HG03460 (cell line): ENCODE results near the gene ABHD2.
"Not testable (repeated sequence)": the region's sequence is repeated elsewhere in the genome, so short reads cannot be mapped to it uniquely, and the experiment has no call there.

Experiments used
- ATAC-seq: cut with Tn5 transposase; IDR thresholded peaks from one replicate; pipeline ENCODE4 v1.9.1; 2021; ENCODE audit not compliant: unreplicated experiment

ABHD2 gene

DNA sequence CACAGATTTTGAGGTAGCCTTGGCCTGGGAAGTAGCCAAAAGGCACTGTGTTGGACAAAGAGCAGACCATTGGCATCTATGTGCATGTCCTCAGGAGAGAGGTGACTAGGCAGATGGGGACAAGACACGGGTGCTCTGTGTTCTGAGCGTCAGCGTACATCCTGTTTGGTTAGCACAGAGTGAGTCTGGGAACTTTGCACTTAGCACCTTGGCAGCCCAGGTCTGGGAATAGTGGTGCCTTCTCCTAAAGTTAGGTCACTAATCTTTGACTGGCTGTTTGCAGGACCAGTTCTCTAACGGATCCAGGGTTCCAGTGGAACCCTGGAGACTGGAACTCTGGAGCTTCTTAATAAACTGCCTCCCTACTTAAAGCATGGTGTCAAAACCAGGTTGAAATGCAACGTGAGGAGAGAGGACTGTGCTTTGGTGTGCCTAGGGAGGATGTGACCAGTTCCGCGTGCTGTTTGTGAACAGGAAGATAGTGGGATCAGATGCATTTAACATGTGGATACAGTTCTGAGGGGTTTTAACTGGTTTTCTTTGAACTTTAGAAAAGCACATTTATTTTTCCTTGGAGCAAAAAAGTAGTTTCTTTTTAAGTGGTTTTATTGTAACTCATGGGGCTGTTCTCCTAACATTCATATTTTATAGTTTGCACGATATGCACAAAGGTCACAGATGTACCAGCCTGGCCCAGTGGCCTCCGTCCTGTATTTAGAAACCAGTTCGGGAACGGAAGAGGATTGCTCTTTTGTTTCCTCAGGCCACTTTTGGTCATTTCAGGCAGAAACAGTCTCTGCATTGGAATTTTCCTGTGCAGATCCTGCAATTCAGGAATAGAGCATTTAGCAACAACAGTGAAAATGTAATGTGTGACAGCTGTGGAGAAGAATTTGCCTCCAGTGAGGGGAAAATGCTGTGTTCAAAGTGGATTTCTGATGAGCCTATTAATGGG lies 48.8 kb downstream of the ABHD2 start:
- no peak for ATAC-seq

- no peak for ATAC-seq
Observed at GRCh38 chr15:89137926-89138325, 49.7 kb downstream of the ABHD2 start.

GRCh38 chr15:89138999-89139612 lies 50.9 kb downstream of the ABHD2 start:
- ATAC-seq = no peak

GRCh38 chr15:89139613-89140499 lies 51.6 kb downstream of the ABHD2 start:
- no peak for ATAC-seq

DNA sequence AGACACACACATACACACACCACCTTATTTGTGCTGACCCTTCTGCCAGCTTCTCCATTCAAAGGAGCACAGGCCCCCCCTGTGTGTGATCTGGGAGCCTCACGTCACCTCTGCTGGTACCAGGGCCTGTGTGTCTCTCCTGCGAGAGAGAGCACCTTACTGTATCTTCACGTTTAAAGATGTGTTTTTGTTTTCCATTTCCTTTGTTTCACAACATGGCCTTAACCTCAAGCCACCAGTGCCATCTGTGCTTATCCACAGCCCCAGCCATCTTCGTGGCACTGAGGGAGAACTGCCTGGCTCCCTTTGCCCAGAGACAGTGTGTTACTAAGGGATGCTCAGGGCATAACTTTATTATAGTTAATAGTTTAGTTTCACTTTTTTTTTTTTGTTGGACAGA lies 52.3 kb downstream of the ABHD2 start:
- ATAC-seq = no peak

DNA sequence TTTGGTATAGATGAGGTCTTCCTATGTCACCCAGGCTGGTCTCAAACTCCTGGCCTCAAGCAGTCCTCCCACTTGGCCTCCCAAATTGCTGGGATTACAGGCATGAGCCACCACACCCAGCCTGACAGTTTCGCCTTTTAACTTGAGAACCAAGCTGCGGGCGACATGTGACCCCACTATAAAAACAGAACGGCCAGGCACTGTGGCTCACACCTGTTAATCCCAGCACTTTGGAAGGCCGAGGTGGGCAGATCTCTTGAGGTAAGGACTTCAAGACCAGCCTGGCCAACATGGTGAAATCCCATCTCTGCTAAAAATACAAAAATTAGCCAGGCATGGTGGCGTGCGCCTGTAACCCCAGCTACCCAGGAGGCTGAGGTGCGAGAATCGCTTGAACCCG lies 52.9 kb downstream of the ABHD2 start:
- ATAC-seq = not testable (repeated sequence)

GRCh38 chr15:89141885-89142284 lies 53.6 kb downstream of the ABHD2 start:
- no peak for ATAC-seq

GRCh38 chr15:89142423-89142822 lies 54.2 kb downstream of the ABHD2 start:
- ATAC-seq = no peak

DNA sequence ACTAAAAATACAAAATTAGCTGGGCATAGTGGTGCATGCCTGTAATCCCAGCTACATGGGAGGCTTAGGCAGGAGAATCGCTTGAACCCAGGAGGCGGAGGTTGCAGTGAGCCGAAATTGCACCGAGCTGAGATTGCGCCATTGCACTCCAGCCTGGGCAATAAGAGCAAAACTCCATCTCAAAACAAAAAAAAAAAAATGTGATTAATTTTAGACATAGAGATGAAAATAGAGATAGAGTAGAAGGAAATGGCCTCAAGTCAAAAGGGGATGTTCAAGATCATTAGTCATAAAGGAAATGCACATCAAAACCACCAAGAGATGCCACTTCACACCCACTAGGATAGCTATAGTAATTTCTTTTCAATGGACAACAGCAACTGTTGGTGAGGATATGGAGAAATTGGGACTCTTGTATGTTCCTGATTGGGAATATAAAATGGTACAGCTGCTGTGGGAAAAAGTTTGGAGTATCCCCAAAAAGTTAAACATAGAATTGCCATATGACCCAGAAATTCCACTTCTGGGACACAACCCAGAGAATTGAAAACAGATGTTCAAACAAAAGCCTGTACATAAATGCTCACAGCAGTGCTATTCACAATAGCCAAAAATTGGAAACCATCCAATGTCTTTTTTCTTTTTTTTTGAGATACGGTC lies 55.4 kb downstream of the ABHD2 start:
- ATAC-seq = no peak

DNA sequence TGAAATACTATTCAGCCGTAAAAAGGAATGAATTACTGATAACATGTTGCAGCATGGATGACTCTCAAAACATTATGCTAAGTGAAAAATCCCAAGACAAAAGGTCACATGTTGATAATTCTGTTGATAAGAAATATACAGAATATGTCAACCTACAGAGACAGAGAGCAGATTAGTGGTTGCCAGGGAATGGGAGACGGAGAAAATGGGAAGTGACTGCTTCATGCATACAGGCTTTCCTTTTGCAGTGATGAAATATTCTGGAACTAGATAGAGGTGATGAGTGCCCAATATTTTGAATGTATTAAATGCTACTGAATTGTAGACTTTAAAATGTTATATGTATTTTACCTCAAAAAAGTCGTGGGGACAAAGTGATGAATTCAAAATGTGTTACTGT lies 56.2 kb downstream of the ABHD2 start:
- ATAC-seq = no peak

DNA sequence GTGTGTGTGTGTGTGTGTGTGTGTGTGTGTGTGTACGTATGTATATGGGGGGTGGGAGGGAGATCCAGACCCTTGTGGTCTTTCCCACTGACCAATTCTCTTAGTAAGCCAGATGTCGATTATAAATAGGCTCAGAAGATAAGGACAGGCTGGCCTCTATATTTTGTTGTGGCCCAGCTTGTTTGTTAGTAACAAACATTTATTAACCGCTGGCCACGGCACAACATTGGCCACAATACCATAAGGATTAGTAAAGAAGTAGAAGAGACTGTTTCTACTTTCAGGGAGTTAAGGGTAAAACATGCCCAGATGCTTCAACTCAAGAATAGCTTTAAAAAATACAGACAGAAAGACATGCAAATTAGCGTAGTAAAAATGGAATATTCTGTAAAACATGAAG lies 58.1 kb downstream of the ABHD2 start:
- ATAC-seq = no peak

DNA sequence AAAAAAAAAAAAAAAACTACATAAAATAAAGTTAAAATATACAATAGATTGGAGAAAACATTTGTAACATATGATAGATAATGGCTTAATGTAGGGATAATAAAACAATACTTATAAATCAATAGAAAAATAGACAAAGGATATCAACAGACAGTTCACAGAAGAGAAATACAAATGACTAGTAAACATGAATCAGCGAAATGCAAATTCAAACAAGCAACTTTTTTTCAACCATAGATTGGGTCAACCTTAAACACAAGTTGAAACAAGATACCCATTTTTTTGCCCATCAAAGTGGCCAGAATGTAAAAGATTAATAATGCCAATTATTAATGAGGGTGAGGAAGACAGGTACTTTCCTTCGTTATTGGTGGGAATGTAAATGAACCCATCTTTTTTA lies 59.9 kb downstream of the ABHD2 start:
- ATAC-seq = no peak

DNA sequence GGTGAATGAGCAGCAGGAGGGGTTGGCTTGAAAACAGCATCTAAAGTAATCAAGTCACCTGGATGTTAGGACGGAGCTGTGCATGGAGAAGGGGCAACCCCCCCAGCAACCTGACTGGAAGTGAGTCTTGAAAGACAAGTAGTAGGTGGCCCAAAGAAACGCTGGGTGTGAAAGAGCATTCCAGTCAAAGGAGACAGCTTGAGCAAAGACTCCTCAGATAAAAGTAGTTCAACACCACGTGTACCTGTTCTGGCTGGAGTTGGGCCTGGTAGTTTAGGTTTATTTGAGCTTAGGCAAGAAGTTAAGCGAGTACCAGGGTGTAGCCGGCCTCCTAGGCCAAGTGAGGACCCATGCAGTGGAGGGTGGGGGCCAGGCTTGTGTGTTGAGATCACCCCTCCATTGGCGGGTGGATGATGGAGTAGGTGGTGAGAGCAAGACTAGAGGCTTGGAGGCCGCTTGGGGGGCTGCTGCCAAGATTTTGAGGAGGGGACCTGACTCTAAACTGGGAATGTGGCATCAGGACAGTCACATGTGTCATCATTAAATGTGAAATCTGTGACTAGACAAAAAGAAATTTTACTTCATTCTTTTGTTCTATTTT lies 61.3 kb downstream of the ABHD2 start:
- ATAC-seq = no peak

DNA sequence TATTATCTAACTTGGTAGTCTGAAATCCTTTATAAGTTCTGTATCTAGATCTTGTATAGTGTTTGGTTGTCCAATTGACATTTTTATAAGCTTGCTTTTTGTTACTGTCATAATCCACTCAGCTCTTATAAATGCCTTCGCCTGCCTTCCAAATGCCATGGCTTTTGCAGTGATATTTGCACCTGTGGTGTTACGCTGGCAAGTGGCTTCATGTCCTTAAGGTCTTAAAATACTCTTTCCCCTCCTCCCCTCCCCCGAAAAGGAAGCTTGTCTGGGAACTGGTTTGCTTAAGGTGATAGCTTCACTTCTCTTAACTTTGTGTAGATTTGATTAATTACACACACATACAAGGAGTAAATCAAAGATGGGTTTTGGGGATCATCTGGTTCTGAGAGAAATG lies 62.0 kb downstream of the ABHD2 start:
- ATAC-seq = no peak

- no peak for ATAC-seq
Observed at GRCh38 chr15:89150762-89151664, 62.8 kb downstream of the ABHD2 start.

DNA sequence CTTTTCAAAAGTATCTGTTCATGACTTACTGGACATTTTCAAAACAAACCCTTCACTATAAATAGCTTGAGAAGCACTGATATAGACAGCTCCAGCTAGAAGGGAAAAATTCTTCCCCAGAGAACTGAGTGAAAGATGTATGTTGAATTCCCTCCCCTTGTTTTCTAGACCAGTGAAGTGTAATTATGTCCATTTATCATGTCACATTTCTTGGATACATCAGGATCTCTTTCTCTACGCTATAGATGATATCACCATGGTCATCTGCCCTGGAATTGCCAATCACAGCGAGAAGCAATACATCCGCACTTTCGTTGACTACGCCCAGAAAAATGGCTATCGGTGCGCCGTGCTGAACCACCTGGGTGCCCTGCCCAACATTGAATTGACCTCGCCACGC lies 66.9 kb downstream of the ABHD2 start:
- no peak for ATAC-seq

- ATAC-seq = no peak
Observed at GRCh38 chr15:89155656-89156055, 67.4 kb downstream of the ABHD2 start.

DNA sequence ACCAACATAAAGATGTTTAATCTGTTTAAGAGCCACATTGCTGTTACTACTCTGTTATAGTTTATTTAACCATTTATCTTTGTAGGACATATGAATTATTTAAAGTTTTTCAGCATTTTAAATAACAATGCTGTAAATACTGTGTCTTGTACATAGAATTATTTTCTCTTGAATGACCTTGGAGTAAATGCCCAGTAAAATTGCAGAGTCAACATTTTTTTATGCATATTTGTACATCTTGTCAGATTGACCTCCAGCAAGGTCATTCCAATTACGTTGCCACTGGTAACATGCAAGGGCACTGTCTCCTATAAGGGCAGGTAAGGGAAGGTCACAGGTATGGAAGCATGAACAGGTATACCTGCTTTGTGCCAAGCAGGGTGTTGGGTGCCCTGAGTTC lies 68.8 kb downstream of the ABHD2 start:
- no peak for ATAC-seq

DNA sequence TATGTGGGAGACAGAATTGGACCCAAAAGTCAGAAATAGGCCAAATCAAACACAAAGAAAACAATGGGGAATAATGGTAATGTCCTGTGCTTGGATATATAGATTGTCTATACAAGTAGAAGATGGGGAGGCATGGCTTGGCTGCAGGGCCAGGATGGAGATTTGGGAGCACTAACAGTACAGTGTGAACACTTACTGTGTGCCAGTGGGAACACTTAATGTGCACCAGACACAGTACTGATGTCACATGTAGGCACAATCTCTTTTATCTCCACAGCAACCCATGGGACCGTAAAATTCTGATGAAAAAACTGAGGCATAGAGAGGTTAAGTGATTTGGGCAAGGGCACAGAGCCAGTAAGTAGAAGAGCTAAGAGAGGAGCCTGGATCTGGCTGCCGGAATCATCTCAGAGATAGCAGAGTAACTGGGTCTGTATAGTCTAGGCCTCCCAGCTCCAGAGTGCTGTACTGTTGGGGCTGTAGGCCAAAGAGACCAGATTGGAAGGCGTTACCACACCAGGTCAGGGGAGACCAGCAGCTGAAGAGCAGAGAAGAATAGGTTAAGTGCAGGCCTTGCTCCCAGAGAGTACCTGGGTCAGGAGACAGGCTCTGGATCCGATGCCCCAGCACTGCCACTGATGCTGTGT lies 69.8 kb downstream of the ABHD2 start:
- ATAC-seq = no peak
